NCI-H1092 treated with DMSO at 0.1 percent for 48 hours (cell line): ENCODE measurements around the gene ZNF584.
"Not testable (repeated sequence)": the region's sequence is repeated elsewhere in the genome, so short reads cannot be mapped to it uniquely, and the experiment has no call there.

Source experiments
- DNase-seq: peaks from one replicate; lab custom pipeline; 2025; lab: John Stamatoyannopoulos, UW

Gene ZNF584

GRCh38 chr19:58408152-58409009 is at the start of gene ZNF584:
TSS of gene ZNF584 (plus strand) at chr19:58408649. CDS start at chr19:58409148, 499 bp downstream.
- DNase-seq: peak; percentile 93

DNA sequence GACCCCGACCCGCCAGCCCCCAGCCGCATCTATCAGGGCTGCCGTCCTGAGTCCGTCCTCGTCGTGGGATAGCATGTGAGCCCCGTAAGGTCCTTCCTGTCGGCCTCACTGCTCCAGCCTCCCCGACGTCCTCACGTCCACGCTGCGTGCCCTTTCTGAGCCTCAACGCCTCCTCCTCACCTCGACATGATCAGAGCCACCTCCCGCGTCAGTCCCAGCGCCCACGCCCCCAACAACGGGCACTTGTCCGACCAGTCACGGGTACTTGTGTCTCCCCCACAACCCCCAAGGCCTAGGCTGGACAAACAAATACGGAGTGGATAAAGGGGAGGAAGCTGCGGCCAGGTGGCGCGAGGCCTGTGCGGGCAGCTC is 46.6 kb upstream of the ZNF584 start:
- DNase-seq: no peak

DNA sequence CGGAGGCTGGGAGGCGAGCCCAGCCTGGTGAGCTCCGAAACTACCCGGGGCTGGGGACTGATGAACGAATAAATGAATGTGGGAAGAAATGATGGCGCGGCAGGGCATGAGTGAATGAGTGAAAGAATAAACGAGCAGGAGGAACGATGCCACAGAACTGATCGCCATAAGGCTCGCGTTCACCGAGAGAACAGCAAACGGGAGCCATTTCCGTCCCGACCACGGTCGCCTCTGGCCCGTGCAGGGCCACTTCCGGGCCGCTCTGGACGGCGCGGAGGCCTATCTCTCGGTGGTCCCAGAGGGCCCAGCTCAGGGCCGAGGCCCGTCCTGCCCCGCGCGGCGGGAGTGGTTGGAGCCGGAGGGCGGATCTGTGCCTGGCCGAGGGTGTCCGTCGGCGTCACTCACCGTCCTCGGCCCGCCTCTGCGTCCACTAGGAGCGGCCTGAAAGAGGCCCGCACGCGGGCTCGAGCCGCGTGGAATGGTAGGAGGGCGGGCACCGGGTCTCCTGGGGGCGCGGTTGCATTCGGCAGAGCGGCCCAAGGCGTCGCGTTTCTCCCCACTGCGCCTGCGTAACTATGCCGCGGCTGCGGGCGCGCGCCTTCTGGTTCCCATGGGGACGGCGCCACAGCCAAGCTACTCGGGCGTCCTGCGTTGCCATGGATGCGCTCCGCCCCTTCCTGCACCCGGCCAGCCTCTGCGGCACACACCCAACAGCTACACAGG is 46.0 kb upstream of the ZNF584 start, which contains the start of gene ZNF497:
TSS of gene ZNF497 (minus strand) at position 480 of the 723 bp plus-strand sequence. CDS start 5,116 bp downstream, outside the sequence.
- peak; percentile 89 for DNase-seq

GRCh38 chr19:58364146-58364545 is 44.3 kb upstream of the ZNF584 start:
- DNase-seq: no peak

DNA sequence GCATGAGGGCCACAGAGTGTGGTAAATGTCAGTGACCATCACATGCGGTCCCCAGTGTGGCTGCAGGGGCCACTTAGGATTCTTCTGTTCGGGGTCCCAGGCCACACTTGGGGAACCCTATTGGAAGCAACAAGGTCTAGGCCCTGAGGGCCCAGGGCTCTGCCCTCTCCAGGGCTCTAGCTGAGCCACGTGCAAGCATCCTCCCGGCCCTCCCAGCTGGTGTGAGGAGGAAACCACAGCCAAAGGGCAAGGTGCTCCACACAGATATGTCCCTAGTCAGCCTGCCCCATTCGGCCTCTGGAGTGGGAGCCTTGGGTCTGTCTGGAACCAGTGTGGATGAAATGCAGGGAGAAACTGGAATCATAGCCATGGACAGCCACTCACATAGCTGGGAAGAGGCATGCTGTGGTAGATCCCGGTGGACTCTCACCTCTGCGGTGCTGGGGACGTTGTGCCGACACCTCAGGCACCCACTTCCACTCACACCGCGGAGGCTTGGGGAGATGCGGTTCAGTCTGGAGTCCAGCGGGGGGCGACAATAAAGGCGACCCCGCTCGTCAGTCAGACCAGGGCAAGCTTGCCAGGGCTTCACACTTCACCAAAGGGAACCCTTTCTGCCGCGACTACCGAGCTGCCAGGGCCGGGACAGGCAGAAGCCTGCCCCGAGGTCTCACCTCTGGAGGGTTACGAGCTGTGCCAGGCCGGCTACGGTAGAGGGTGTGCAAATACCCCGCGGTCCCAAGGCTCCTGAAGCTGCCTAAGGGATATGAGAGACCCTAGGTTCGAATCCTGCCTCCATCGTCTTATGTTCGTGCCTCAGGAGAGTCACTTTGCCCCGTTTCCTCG is 41.6 kb upstream of the ZNF584 start:
- no peak for DNase-seq

DNA sequence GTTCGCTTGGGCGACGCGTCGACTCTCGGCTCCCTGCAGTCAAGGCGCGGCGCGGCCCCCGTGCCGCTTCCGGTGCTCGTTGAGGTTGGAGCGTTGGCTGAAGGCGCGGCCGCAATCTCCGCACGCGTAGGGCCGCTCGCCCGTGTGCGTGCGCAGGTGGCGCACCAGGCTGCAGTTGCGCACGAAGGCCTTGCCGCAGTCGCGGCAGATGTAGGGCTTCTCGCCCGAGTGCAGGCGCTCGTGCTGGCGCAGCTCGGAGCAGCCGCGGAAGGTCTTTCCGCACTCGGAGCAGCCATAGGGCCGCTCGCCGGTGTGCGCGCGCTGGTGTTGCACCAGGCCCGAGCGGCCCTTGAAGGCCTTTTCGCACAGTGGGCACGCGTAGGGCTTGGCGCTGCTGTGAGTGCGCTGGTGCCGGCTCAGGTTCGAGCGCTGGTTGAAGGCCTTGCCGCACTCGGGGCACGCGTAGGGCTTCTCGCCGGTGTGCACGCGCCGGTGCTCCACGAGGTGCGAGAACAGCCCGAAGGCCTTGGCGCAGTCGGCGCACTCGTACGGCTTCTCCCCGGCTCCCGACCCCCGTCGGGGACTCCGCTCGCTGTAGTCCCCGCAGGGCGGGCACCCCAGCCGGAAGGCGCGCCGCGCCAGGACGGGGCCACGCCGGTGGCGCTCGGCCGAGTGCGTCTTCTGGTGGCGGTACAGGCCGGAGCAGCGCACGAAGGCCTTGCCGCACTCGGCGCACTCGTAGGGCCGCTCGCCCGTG is 40.6 kb upstream of the ZNF584 start:
- DNase-seq: no peak

GRCh38 chr19:58368561-58369360 is 39.7 kb upstream of the ZNF584 start:
- no peak for DNase-seq

GRCh38 chr19:58372311-58373133 is 35.9 kb upstream of the ZNF584 start:
- DNase-seq: no peak

DNA sequence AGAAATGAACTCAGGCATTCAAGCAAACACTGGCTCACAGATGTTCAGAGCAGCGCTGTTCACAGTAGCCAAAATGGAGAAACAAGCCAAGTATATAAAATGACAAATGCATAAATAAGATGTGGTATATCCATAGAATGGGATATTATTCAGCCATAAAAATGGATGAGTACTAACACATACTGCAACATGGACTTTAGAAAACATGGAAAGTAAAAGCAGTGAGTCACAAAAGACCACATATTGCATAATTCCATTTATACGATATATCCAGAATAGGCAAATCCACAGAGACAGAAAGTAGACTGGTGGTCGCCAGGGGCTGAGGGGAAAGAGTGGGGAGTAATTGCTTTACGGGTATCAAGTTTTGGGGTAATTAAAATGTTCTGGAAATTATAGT is 34.2 kb upstream of the ZNF584 start:
- no peak for DNase-seq

DNA sequence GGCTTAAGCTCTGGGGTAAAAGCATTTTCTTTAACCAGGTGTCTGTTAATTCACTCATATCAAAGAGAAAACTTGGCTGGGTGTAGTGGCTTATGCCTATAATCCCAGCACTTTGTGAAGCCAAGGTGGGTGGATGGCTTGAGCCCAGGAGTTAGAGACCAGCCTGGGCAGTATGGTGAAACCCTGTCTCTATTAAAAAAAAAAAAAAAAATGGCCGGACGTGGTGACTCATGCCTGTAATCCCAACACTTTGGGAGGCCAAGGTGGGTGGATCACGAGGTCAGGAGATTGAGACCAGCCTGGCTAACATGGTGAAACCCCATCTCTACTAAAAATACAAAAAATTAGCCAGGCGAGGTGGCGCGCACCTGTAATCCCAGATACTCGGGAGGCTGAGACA is 31.7 kb upstream of the ZNF584 start:
- not testable (repeated sequence) for DNase-seq

DNA sequence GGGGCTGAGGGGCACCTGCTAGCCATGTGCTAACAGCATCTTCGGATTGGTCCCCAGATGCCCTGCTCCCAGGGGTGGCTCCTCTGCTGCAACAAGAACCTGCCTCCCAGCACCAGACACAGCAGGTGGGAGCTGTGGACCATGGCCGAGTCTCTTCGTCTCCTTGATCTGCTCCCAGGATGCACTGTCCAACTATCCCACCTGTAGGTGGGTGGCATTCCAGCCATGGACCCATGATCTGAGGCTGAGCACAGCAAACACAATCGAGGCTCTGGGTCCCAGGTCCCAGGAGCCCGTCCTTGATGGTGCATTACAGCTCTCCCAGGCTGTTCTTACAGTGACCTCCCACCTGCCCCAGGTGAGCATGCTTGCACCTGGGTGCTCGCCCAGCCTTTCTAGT is 29.2 kb upstream of the ZNF584 start:
- DNase-seq: no peak

GRCh38 chr19:58380037-58380661 is 28.3 kb upstream of the ZNF584 start:
- no peak for DNase-seq

- peak; percentile 95 for DNase-seq
These were observed 27.6 kb upstream of the ZNF584 start, which contains the start of gene ZNF837 for GRCh38 chr19:58380662-58381459. TSS of gene ZNF837 (minus strand) at chr19:58381030. CDS start at chr19:58369332, 11,698 bp downstream.

DNA sequence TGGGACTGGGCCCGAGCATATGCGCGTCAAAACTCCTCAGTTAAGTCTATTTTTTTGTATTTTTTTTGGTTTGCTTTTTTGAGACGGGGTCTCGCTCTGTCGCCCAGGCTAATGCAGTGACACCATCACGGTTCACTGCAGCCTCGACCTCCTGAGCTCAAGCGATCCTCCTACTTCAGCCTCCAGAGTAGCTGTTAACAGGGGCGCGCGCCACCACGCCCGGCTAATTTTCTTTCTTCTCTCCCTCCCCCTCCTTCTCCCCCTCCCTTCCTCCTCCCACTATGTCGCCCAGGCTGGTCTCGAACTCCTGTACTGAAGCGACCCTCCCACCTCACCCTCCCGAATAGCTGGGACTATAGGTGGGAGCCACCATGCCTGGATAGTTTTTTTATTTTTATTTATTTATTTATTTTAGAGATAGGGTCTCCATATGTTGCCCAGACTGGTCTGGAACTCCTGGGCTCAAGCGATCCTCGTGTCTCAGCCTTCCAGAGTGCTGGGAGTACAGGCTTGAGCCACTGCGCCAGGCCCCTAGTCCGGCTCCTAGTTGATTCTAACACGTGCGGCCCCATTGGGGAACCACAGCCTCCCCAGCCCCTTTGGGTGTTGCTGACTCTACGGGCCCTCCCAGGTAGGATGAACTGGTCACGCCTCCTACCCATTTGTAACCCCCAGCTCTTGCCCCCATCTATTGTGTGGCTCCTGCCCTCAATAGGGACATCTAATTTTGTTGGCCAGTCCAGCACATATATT is 26.8 kb upstream of the ZNF584 start:
- no peak for DNase-seq

DNA sequence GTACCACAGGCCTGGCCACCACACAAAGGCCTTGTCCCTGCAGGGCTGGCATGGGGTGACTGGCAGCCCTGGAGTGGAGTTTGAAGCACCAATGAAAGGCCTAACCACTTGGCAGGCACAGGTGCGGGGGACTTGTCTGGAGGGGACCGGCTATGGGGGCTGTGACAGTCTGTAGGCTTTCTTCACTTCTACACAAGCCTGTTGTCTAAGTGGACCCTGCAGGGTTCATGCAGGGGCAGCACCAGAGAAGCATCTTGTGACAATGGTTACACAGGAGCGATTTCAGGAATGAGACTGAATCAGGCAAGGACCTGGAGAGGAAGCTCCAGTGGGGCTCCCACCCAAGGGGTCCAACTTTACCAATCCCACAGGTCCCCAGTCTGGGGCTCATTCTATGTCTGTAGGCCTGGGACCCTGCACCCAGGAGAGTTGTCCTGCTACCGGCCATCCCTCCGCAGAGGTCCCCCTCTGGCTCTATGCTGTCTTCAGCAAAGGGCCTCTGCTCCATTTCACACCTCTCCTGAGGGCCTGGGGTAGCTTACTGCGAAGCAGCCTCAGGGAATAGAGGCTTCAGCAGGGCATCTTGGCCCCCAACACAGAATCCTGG is 25.3 kb upstream of the ZNF584 start:
- DNase-seq: no peak

DNA sequence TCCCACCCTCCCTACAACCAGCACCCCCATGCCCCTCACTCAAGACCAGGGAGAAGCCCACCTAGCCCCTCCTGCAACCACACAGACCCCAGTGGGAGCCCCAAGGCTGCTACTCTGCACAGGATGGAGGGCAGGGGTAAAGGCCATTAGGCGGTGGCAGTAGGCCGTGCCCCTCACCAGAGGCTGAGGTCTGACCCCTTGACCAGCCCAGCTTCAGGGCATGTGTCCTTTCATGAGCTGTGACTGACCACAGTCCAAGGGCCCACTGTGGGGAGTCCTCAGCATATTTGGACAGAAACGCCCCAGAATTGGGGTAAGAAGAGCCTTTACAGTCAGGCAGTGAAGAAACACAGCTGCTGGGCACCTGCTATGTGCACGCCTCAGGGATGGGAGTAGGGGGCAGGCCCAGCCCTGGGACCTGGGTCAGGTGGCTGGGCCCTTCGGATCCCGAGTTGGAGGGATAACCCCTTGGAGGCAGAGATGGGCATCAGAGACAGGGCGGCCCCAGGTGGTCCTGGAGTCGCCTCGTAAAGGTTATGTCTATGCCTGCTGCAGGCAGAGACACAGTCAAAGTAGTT is 23.0 kb upstream of the ZNF584 start:
- no peak for DNase-seq
